MM.1S (cell line): Measurements from ENCODE around the gene SRGAP3.

Experiments used
- EZH2 ChIP-seq: fragments of 300-600 bp; sonication (generic); optimal IDR thresholded peaks from 2 replicates; pipeline ENCODE3; 2017; ENCODE audit warnings: low read depth, mild to moderate bottlenecking, antibody characterized with exemption, low read length, mixed read lengths
- EZH2phosphoT487 ChIP-seq: fragments of 300-600 bp; sonication (generic); IDR thresholded peaks from 2 replicates; pipeline ENCODE4 v1.6.1; 2018; ENCODE audit warnings: antibody characterized with exemption, low read length
- TF ChIP-seq, protein P1 (sequence below): fragments of 300-600 bp; sonication (generic); IDR thresholded peaks from 2 replicates; pipeline ENCODE4 v1.5.1; 2016; ENCODE audit warnings: antibody characterized with exemption, low read length, mixed read lengths

DNA sequence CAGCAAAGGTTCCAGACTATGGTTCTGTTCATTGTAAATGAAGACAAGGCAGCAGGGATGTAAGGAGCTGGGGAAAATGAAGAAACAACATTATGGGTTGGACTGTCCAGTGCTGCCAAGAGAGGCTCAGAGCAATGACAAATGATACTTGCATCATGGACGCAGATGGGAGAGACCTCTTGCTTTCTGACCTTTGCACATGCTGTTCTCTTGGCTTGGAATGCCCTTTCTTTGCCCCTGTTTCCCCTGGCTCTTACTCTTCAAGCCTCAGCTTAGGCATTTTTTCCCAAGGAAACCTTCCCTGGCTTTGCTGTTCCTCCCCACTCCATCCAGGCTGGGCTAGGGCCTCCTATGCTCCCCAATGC lies 226.2 kb downstream of the SRGAP3 start:
- TF ChIP-seq, protein P1, sequence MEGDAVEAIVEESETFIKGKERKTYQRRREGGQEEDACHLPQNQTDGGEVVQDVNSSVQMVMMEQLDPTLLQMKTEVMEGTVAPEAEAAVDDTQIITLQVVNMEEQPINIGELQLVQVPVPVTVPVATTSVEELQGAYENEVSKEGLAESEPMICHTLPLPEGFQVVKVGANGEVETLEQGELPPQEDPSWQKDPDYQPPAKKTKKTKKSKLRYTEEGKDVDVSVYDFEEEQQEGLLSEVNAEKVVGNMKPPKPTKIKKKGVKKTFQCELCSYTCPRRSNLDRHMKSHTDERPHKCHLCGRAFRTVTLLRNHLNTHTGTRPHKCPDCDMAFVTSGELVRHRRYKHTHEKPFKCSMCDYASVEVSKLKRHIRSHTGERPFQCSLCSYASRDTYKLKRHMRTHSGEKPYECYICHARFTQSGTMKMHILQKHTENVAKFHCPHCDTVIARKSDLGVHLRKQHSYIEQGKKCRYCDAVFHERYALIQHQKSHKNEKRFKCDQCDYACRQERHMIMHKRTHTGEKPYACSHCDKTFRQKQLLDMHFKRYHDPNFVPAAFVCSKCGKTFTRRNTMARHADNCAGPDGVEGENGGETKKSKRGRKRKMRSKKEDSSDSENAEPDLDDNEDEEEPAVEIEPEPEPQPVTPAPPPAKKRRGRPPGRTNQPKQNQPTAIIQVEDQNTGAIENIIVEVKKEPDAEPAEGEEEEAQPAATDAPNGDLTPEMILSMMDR, result no peak
- TF ChIP-seq EZH2phosphoT487 (no peak), EZH2 (no peak)
